K562 (cell line): Measurements from ENCODE around the gene CSK. TPM values are rescaled to one million over a fixed set of nuclear protein-coding genes. Genes with fewer than 3 reads are reported as not detected.

Experiments used
- ATAC-seq: fragments of 200-7000 bp; cut with Tn5 transposase; 3 replicates; pipeline ENCODE4 v1.9.1; 2020; ENCODE audit warnings: moderate library complexity
- BruUV-seq: library from RNA; stranded (reverse); fragments of 400-500 nt; replicated peaks from 2 replicates; lab custom pipeline; 2021; lab: Mats Ljungman, UMichigan
- CTCF ChIA-PET: fragments of 300-600 bp; formaldehyde crosslinking; extraction: SDS; loops from one replicate; lab custom pipeline; 2021; ENCODE audit warnings: low intra/inter-chr PET ratio; lab: Yijun Ruan, JAX
- POLR2A ChIA-PET: fragments of 300-600, 350-650 bp; sonication (Branson Sonifier 250); formaldehyde crosslinking; extraction: SDS; loops from one replicate; lab custom pipeline; 2021; ENCODE audit warnings: antibody characterized with exemption, inconsistent platforms; lab: Yijun Ruan, JAX
- DNase-seq, 4 experiments: peaks; one replicate each; pipeline versions ENCODE4 v3.0.0 to v3.0.0-alpha.2; 2011 to 2018; ENCODE audit warnings: low spot score in 3 of 4, mixed read lengths in 3 of 4; ENCODE audit errors: extremely low read depth in 1 of 4
- FAIRE-seq: peaks from 2 replicates; lab custom pipeline; 2011; peaks lifted over from hg19 to GRCh38; lab: Jason Lieb, UNC
- H2AFZ ChIP-seq: 2 replicates; pipeline ENCODE4 v1.6.0; 2011; ENCODE audit warnings: low read depth, low read length, control low read depth, inconsistent platforms
- H3K27ac ChIP-seq: fragments of 200-600 bp; 3 replicates; pipeline ENCODE4 v1.8.0; 2011; ENCODE audit warnings: low read depth, mild to moderate bottlenecking, control low read depth, inconsistent platforms, low read length, moderate library complexity, mixed read lengths; ENCODE audit errors: extremely low read depth
- H3K27me3 ChIP-seq, 2 experiments: fragments of 300-600 bp in 1 of 2; 2 replicates in 1 of 2; 3 replicates in 1 of 2; pipeline versions ENCODE4 v1.6.0 to v1.8.0; 2011; ENCODE audit warnings: inconsistent platforms in 2 of 2, low read length in 2 of 2, mild to moderate bottlenecking in 1 of 2, mixed read lengths in 1 of 2, moderate library complexity in 1 of 2; ENCODE audit not compliant: control insufficient read depth in 2 of 2, insufficient read depth in 2 of 2
- H3K36me3 ChIP-seq: fragments of 300-600 bp; 3 replicates; pipeline ENCODE4 v1.8.0; 2011; ENCODE audit warnings: mild to moderate bottlenecking, low read length, inconsistent platforms; ENCODE audit not compliant: control insufficient read depth, insufficient read depth
- H3K4me1 ChIP-seq, 2 experiments: fragments of 200-600 bp in 1 of 2; replicated peaks in 1 of 2; 2 replicates in 1 of 2; 3 replicates in 1 of 2; pipeline versions ENCODE4 v1.5.1 to v1.8.0; 2011; ENCODE audit warnings: inconsistent platforms in 2 of 2, low read length in 2 of 2, mild to moderate bottlenecking in 1 of 2, mixed read lengths in 1 of 2, moderate library complexity in 1 of 2; ENCODE audit not compliant: control insufficient read depth in 2 of 2, insufficient read depth in 2 of 2
- H3K4me2 ChIP-seq: 2 replicates; pipeline ENCODE4 v1.6.1; 2011; ENCODE audit warnings: low read length, control low read depth, inconsistent platforms, mixed read lengths; ENCODE audit not compliant: insufficient read depth
- H3K4me3 ChIP-seq: fragments of 200-600 bp; sonication (generic), shearing (Covaris generic); 2 replicates; pipeline ENCODE4 v1.5.1; 2016; ENCODE audit warnings: control low read depth, inconsistent platforms
- H3K79me2 ChIP-seq: fragments of 200-600 bp; 3 replicates; pipeline ENCODE4 v1.8.0; 2011; ENCODE audit warnings: low read length, inconsistent platforms; ENCODE audit not compliant: control insufficient read depth, insufficient read depth
- H3K9ac ChIP-seq, 2 experiments: 2 replicates each; pipeline versions ENCODE4 v1.6.0 to v1.6.1; 2011; ENCODE audit warnings: low read depth in 2 of 2, low read length in 2 of 2, control low read depth in 1 of 2, inconsistent platforms in 1 of 2, mild to moderate bottlenecking in 1 of 2, mixed read lengths in 1 of 2; ENCODE audit not compliant: insufficient read depth in 1 of 2
- H3K9me1 ChIP-seq: one replicate; pipeline ENCODE4 v1.6.0; 2011; ENCODE audit warnings: inconsistent platforms, mild to moderate bottlenecking, low read length, moderate library complexity; ENCODE audit not compliant: control insufficient read depth, insufficient read depth
- H3K9me3 ChIP-seq: replicated peaks from 2 replicates; pipeline ENCODE4 v1.5.1; 2011; ENCODE audit warnings: low read depth, low read length, inconsistent platforms; ENCODE audit not compliant: control insufficient read depth, insufficient read depth
- H4K20me1 ChIP-seq: replicated peaks from 2 replicates; pipeline ENCODE4 v1.6.1; 2011; ENCODE audit warnings: low read length, inconsistent platforms, mixed read lengths; ENCODE audit not compliant: control insufficient read depth, insufficient read depth
- CHCHD3 ChIP-seq: fragments of 250-450 bp; sonication (Bioruptor Pico); IDR thresholded peaks from 2 replicates; pipeline ENCODE4 v2.1.2; 2022; ENCODE audit warnings: mild to moderate bottlenecking
- ELF4 ChIP-seq: fragments of 450-650 bp; formaldehyde crosslinking; IDR thresholded peaks from 2 replicates; pipeline ENCODE4 v1.4.0; 2022; ENCODE audit warnings: missing genetic modification characterization
- ETV1 ChIP-seq: fragments of 450-650 bp; conservative IDR thresholded peaks from 2 replicates; pipeline ENCODE4 v1.6.1; 2016; ENCODE audit warnings: missing genetic modification characterization, control low read depth, low read depth, missing compliant biosample characterization
- KLF13 ChIP-seq: fragments of 450-650 bp; IDR thresholded peaks from 2 replicates; pipeline ENCODE4 v1.6.1; 2016; ENCODE audit warnings: missing genetic modification characterization, low read depth, mild to moderate bottlenecking, missing compliant biosample characterization, moderate library complexity, borderline replicate concordance
- LEF1 ChIP-seq: fragments of 450-650 bp; IDR thresholded peaks from 2 replicates; pipeline ENCODE4 v1.6.1; 2016; ENCODE audit warnings: mild to moderate bottlenecking
- MTF1 ChIP-seq: fragments of 250-450 bp; sonication (Bioruptor Pico); IDR thresholded peaks from 2 replicates; pipeline ENCODE4 v1.9.0; 2021; ENCODE audit warnings: moderate library complexity, mild to moderate bottlenecking, inconsistent platforms, borderline replicate concordance
- PHTF2 ChIP-seq: fragments of 250-450 bp; sonication (Bioruptor Pico); IDR thresholded peaks from 2 replicates; pipeline ENCODE4 v1.5.0; 2021; ENCODE audit warnings: mild to moderate bottlenecking
- POLR2G ChIP-seq: fragments of 200-400 bp; formaldehyde crosslinking; IDR thresholded peaks from 2 replicates; pipeline ENCODE4 v1.6.1; 2017; ENCODE audit warnings: low read depth, mild to moderate bottlenecking, antibody characterized with exemption, low read length, moderate library complexity
- RFX5 ChIP-seq: IDR thresholded peaks from 2 replicates; pipeline ENCODE4 v1.6.1; 2011; ENCODE audit warnings: low read depth, mild to moderate bottlenecking, improper control_type of control experiment, low read length
- SP1 ChIP-seq: sonication (generic); formaldehyde crosslinking; IDR thresholded peaks from 2 replicates; pipeline ENCODE4 v1.8.1; 2022; ENCODE audit warnings: mild to moderate bottlenecking, missing genetic modification reagents
- STAT5B ChIP-seq: fragments of 250-450 bp; sonication (Bioruptor Pico); IDR thresholded peaks from 2 replicates; pipeline ENCODE4 v1.8.0; 2021; ENCODE audit warnings: mild to moderate bottlenecking, inconsistent platforms
- TAF15 ChIP-seq: fragments of 200-400 bp; formaldehyde crosslinking; IDR thresholded peaks from 2 replicates; pipeline ENCODE4 v1.6.1; 2017; ENCODE audit warnings: mild to moderate bottlenecking, low read depth, low read length, moderate library complexity
- ZFP36 ChIP-seq: fragments of 150-350 bp; IDR thresholded peaks from 2 replicates; pipeline ENCODE4 v1.6.1; 2018; ENCODE audit warnings: low read length, low read depth; ENCODE audit not compliant: partially characterized antibody
- ZNF316 ChIP-seq: fragments of 450-650 bp; IDR thresholded peaks from 2 replicates; pipeline ENCODE4 v1.6.1; 2016
- ZNF586 ChIP-seq: fragments of 450-650 bp; formaldehyde crosslinking; conservative IDR thresholded peaks from 2 replicates; pipeline ENCODE4 v1.4.0; 2020; ENCODE audit warnings: mild to moderate bottlenecking, moderate library complexity
- ZNF695 ChIP-seq: fragments of 450-650 bp; formaldehyde crosslinking; IDR thresholded peaks from 2 replicates; pipeline ENCODE4 v1.4.0; 2020; ENCODE audit warnings: mild to moderate bottlenecking, moderate library complexity
- ZNF780A ChIP-seq: fragments of 250-450 bp; sonication (Bioruptor Pico); IDR thresholded peaks from 2 replicates; pipeline ENCODE4 v1.5.0; 2021; ENCODE audit warnings: mild to moderate bottlenecking
- WGBS: fragments of 100-300 bp; shearing (Covaris generic); methylation state at CpG from one replicate; pipeline ENCODE4 v1.1.6; 2016; ENCODE audit warnings: low coverage, mixed read lengths; ENCODE audit not compliant: insufficient coverage; ENCODE audit errors: missing lambda C conversion rate; 5-methylcytosine and 5-hydroxymethylcytosine counted together
- in situ Hi-C: fragments of 300-500 bp; cut with MboI; formaldehyde crosslinking; loops from 4 replicates; pipeline ENCODE4 v1.15.0; 2018; ENCODE audit warnings: inconsistent platforms, mixed read lengths
- intact Hi-C: fragments of 100-400 bp; cut with micrococcal nuclease; formaldehyde crosslinking; loops from 2 replicates; pipeline ENCODE4 v1.14.2; 2022
- polyA plus RNA-seq, 8 experiments: library from polyadenylated mRNA; depleted of rRNA in 4 of 8; stranded (reverse) in 5 of 8; unstranded in 3 of 8; fragments of >200 nt; fragmentation: Nextera tagmentation in 2 of 8; fragmentation: Illumina TruSeq in 1 of 8; extraction: Ambion mirVana in 2 of 8; extraction: Trizol in 1 of 8; gene quantifications; 2 replicates each; pipeline versions ENCODE4 v1.2.1 to v1.2.3, GENCODE V29; 2011 to 2014; ENCODE audit warnings: inconsistent platforms in 1 of 8, missing spikeins in 1 of 8
- total RNA-seq, 7 experiments: library from RNA; depleted of rRNA in 6 of 7; stranded (reverse); fragments of >200 nt in 6 of 7; fragmentation: Illumina TruSeq in 2 of 7; extraction: Trizol in 2 of 7; gene quantifications; 2 replicates each; pipeline versions ENCODE4 v1.2.1 to v1.2.3, GENCODE V29; 2011 to 2021; ENCODE audit warnings: low replicate concordance in 1 of 7
- TF ChIP-seq, protein P1 (sequence below): fragments of 450-650 bp; IDR thresholded peaks from 2 replicates; pipeline ENCODE4 v1.6.1; 2016; ENCODE audit warnings: low read depth, mild to moderate bottlenecking, moderate library complexity

CSK gene
- total and polyA plus RNA-seq, 9 of the 15 experiments (the other 6 are each of a cell fraction or from before 2014, with no cell fraction given) = 1.5 to 112 (median 22.5) TPM

- Histone ChIP-seq H3K9me3 (no peaks in the 10 kb centered on the region), H3K4me2 (no peak overlapping the region), H3K79me2 (no peaks in the 10 kb centered on the region; the same call in 2 of the 3 replicates), H3K9me1 (peaks cover 10% of the 10 kb centered on the region), H3K27me3 (no peaks in the 10 kb centered on the region), H3K9ac (peak overlapping the region in 1 of 2 experiments; percentile 58; a peak in 1 of 4 replicates), H3K4me1 (peaks cover 0 to 43% of the 10 kb centered on the region in 2 experiments; a peak in 3 of 5 replicates), H3K36me3 (peaks cover 65% of the 10 kb centered on the region; the same call in 2 of the 3 replicates), H3K4me3 (no peak overlapping the region), H4K20me1 (peaks cover 14% of the 10 kb centered on the region), H3K27ac (no peak overlapping the region), H2AFZ (no peak overlapping the region)
- POLR2A ChIA-PET = interaction anchor here (0.5 kb wide), 1 partner anchor 100 kb away, joined by 3 read pairs; no protein-coding TSS in a partner anchor
- FAIRE-seq (no peak), ATAC-seq (no peak), DNase-seq (no peak)
- WGBS = 86% methylated on average over 16 of the region's 18 CpGs
- CTCF ChIA-PET = interaction anchor here (0.6 to 2.3 kb wide), 3 partner anchors 31 to 428 kb away, joined by 4 to 41 read pairs (median 4); no protein-coding TSS in a partner anchor
- intact Hi-C loops = no loop called here
- in situ Hi-C loops = no loop called here
- BruUV-seq = no TSS peak
- no peak for TF ChIP-seq STAT5B
- TF ChIP-seq ZNF695 (CRISPR knock-in tag) = no peak
- TF ChIP-seq RFX5 = no peak
- no peak for TF ChIP-seq PHTF2
- no peak for TF ChIP-seq ZNF780A
- TF ChIP-seq CHCHD3 (CRISPR knock-in tag) = no peak
- no peak for TF ChIP-seq KLF13 (tag)
- TF ChIP-seq, protein P1, sequence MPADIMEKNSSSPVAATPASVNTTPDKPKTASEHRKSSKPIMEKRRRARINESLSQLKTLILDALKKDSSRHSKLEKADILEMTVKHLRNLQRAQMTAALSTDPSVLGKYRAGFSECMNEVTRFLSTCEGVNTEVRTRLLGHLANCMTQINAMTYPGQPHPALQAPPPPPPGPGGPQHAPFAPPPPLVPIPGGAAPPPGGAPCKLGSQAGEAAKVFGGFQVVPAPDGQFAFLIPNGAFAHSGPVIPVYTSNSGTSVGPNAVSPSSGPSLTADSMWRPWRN = no peak
- TF ChIP-seq ZNF586 (CRISPR knock-in tag) = no peak
- TF ChIP-seq ETV1 (tag) = no peak
- TF ChIP-seq TAF15 = no peak
- TF ChIP-seq ZNF316 = no peak
- no peak for TF ChIP-seq MTF1 (CRISPR knock-in tag)
- TF ChIP-seq ZFP36 = no peak
- TF ChIP-seq POLR2G = no peak
- TF ChIP-seq ELF4 (CRISPR knock-in tag) = no peak
- TF ChIP-seq LEF1 = no peak
- TF ChIP-seq SP1 (CRISPR knock-in tag) = no peak
These were observed 19.6 kb downstream of the CSK start for GRCh38 chr15:74801311-74801997.
